MV-4-11 (cell line): ENCODE results near the gene SLC43A3.
"Not testable (repeated sequence)": the region's sequence is repeated elsewhere in the genome, so short reads cannot be mapped to it uniquely, and the experiment has no call there.

ENCODE experiments used
- DNase-seq: peaks from one replicate; lab custom pipeline; 2025; lab: John Stamatoyannopoulos, UW

SLC43A3 gene

GRCh38 chr11:57405271-57405860 is 21.6 kb downstream of the SLC43A3 start:
- no peak for DNase-seq

- peak; percentile 48 for DNase-seq
Measured at GRCh38 chr11:57403802-57404147, 23.1 kb downstream of the SLC43A3 start.

GRCh38 chr11:57403003-57403801 is 23.7 kb downstream of the SLC43A3 start:
- DNase-seq: not testable (repeated sequence)

- no peak for DNase-seq
Measured at GRCh38 chr11:57402188-57403002, 24.5 kb downstream of the SLC43A3 start.

GRCh38 chr11:57399972-57400578 is 26.8 kb downstream of the SLC43A3 start:
- no peak for DNase-seq

GRCh38 chr11:57399221-57399620 is 27.7 kb downstream of the SLC43A3 start:
- DNase-seq: no peak

- peak; percentile 98 for DNase-seq
Measured at GRCh38 chr11:57397394-57397990, 29.4 kb downstream of the SLC43A3 start.

- no peak for DNase-seq
Measured at GRCh38 chr11:57396744-57397143, 30.2 kb downstream of the SLC43A3 start.

GRCh38 chr11:57395905-57396623 is 30.9 kb downstream of the SLC43A3 start:
- DNase-seq: no peak

GRCh38 chr11:57394203-57394965 is 32.5 kb downstream of the SLC43A3 start:
- DNase-seq: no peak

GRCh38 chr11:57392763-57393105 is 34.2 kb downstream of the SLC43A3 start:
- no peak for DNase-seq

- no peak for DNase-seq
Measured at GRCh38 chr11:57392066-57392762, 34.7 kb downstream of the SLC43A3 start.

- peak; percentile 14 for DNase-seq
Measured at GRCh38 chr11:57391539-57391938, 35.4 kb downstream of the SLC43A3 start.

- DNase-seq: no peak
Measured at GRCh38 chr11:57391111-57391510, 35.8 kb downstream of the SLC43A3 start.

- no peak for DNase-seq
Measured at GRCh38 chr11:57390535-57390934, 36.4 kb downstream of the SLC43A3 start, which contains the start of gene PRG2. Gene PRG2, minus strand, starts transcription at chr11:57390650. Its CDS starts 706 bp downstream, at chr11:57389944.

- DNase-seq: no peak
Measured at GRCh38 chr11:57387289-57388030, 39.5 kb downstream of the SLC43A3 start.

- DNase-seq: no peak
Measured at GRCh38 chr11:57386178-57386940, 40.6 kb downstream of the SLC43A3 start.

GRCh38 chr11:57380975-57381374 is 45.9 kb downstream of the SLC43A3 start, which contains the start of gene PRG3:
Gene PRG3, minus strand, starts transcription at chr11:57381150. Its CDS starts 442 bp downstream, at chr11:57380708.
- no peak for DNase-seq
